GM19395 (cell line): Measurements from ENCODE around the gene MTOR.
"Not testable (repeated sequence)": the region's sequence is repeated elsewhere in the genome, so short reads cannot be mapped to it uniquely, and the experiment has no call there.

Experiments used
- ATAC-seq: cut with Tn5 transposase; IDR thresholded peaks from one replicate; pipeline ENCODE4 v1.9.1; 2021; ENCODE audit warnings: mild to moderate bottlenecking, moderate library complexity; ENCODE audit not compliant: unreplicated experiment

MTOR gene

DNA sequence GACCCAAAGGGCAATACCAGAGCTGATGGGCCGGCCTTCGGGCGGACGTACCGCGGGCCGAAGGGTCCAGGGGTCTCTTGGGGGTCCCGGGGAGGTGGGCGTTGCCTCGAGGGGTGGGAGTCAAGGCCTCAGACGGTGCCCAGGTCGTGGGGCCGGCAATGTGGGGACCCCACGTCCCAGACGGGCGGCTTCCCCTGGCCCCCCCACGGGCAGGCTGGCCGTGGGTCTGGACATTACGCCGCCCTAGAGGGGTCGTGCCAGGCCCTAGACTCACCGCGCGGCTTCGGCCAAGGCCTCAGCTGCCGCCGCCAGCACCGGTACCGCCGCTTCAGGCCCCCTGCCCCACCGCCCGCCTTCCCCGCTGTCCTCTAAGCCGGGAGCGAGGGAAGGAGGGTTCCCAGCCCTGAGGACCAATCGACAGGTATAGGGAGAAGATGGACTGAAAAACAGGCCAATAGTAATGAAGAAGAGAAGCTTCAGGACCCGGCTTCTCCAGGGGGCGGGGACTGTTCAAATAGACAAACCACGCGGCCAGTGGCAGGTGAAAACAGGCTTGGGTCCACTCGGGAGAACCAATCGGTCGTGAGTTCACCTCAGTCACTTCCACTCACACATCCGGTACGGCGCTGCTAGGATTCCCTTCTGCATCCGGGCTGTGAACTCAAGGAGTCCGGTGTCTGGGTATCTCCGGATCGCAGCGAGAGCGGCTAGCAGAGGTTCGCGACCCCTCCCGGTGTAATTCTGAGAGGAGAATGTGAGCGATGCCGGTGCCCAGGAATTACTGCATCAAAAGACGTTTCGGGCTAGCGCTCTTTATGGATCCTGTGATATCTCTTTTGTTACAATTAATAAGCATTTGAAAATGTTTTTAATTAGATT lies at the start of gene MTOR:
TSS of gene MTOR (minus strand) at position 381 of the 879 bp plus-strand sequence. CDS start 3,142 bp downstream, outside the sequence.
- peak; percentile 98 for ATAC-seq

DNA sequence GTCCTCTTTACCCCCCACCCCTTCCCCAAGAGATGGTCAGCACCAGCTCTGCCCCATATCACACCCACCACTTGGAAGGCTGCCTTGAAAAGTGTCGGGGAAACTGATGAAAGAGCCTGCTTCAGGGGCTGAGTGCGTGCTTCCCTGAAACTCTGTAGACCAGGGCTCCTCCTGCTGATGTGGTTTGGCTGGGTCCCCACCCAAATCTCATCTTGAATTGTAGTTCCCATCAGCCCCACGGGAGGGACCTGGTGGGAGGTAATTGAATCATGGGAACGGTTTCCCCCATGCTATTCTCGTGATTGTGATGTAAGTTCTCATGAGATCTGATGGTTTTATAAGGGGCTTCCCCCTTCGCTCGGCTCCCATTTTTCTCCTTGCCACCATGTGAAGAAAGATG lies 47.0 kb upstream of the MTOR start:
- ATAC-seq: no peak

DNA sequence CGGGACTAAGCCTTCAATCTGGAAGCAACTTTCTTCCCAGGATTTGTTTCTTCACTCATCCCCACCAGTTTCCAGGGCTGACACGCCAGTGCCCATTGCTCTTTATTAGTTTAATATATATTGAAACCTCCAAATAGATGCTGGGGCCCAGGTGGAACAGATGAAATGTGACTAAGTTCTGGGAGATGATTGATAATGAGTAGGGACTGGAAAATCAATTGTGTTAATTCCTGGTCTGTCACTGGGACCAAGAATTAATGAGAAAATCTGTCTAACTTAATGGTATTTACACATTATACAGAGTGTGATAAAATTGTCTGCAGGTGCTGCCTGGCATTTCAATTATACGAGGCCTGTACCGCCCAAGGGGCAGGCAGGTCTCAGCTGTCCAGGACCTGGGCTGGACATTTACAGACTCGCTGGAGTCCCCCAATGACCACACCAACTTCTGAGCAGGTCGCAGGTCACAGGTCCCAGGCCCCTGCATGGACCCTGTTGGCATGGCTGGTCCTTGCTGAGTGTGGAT lies 46.4 kb upstream of the MTOR start:
- no peak for ATAC-seq

DNA sequence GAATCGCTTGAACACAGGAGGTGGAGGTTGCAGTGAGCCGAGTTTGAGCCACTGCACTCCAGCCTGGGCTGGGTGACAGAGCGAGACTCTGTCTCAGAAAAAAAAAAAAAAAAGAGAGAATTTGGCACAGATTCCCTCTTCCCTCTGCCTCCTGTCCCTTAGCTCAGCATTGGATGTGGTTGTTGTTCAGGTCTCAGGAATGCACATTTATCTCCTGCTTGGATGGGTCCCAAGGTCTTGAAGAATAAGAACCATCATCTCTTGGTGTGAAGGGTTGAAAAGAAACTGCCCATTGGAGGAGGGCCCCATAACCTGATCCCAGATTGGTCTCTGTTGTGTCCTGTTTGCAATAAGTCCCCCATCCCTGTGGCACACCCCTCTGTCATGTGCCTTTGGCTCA lies 45.5 kb upstream of the MTOR start:
- ATAC-seq: no peak

DNA sequence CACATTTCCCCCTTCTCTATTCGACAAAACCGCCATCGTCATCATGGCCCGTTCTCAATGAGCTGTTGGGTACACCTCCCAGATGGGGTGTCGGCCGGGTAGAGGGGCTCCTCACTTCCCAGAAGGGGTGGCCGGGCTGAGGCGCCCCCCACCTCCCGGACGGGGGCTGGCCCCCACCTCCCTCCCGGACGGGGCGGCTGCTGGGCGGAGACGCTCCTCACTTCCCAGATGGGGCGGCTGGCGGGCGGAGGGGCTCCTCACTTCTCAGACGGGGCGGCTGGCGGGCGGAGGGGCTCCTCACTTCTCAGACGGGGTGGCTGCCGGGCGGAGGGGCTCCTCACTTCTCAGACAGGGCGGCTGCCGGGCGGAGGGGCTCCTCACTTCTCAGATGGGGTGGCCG lies 43.2 kb upstream of the MTOR start:
- not testable (repeated sequence) for ATAC-seq

DNA sequence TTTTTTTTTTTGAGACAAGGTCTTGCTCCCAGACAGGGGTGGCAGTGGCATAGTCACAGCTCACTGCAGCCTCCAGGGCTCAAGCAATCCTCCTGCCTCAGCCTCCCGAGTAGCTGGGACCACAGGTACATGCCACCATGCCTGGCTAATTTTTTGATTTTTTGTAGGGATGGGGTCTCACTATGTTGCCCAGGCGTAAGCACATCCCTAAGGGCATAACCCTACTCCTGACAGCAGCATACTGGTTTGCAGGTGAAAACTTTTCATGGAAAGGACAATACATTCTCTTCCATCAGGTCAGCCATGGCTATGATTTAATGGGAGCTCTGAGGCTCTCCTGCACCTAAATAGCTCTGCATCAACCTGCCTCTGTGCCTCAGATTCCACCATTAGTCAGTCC lies 40.0 kb upstream of the MTOR start:
- ATAC-seq: no peak

DNA sequence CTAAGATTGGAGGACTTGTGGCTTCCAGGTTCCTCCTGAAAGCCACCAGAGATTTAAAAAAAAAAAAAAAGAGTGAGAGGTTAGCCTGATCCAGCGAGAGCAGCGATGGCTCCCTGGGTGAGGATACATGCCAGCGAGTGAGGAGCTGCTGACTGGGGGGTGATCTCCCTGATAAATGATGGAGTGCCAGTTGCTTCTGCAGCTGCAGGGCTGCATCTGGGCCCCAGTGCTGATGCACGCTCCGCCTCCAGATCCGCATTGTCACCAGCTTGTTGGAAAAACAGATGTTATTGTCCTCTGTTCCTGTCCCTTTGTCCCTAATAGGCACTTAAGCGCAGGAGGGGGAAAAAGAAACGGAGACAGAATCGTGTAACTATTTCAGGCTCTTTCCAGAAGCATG lies 39.2 kb upstream of the MTOR start:
- ATAC-seq: no peak

DNA sequence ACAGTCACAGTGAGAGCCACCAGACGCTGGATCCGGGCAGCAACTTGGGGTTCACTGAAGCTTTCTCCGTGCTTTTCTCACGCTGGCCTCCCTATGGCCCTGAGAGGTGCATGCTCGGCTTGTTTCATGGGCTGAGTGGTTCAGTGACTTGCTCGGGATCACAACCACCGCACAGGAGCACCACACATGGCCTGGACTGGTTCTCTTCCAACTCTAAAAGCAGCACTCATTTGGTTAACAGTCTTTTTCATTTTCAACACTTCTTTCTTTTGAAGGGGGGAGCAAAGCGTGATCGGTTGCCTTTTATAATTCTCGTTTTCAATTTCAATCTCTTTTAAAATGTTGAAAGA lies 36.8 kb upstream of the MTOR start:
- ATAC-seq: no peak

DNA sequence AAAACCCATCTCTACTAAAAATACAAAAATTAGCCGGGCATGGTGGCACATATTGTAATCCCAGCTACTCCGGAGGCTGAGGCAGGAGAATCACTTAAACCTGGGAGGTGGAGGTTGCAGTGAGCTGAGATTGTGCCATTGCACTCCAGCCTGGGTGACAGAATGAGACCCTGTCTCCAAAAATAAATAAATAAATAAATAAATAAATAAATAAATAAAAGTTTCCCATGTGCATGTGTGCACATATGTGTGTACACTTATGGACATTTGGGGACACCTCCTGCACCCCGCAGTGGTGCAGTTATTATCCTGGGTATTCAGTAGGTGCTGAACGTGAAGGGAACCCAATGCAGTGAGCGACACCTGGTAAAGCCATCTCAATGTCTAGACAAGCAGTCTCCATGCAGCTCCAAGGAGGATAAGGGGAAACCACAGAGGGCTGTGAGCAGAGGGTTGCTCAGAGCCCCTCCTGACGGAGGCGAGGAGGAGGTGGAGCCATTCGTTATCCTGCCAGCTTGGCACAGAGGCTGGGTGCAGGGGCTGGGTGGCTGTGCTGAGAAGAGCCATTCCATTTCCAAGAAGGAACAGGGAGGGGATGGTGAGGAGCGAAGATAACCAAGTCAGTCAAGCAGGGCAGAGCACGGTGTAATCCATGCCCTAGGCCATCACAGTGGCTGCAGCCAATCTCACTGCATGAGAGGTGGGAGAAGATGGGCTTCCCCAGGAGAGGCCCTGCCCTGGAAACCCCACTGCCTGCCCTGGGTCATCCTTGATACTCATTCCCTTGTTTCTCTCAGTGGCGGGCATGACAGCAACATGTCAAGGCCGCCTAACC lies 36.3 kb upstream of the MTOR start:
- no peak for ATAC-seq

DNA sequence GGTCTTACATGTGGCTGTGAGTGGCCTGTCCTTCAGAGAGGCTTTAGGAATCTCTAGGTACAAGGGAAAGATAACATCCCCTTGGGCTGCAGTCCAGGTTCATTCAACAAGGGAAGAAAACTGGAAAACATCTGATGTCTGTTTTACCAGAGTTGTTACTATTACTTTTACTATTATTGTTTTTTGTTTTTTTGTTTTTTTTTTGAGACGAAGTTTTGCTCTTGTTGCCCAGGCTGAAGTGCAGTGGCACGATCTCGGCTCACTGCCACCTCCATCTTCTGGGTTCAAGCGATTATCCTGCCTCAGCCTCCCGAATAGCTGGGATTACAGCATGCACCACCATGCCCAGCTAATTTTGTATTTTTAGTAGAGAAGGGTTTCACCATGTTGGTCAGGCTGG lies 35.4 kb upstream of the MTOR start:
- not testable (repeated sequence) for ATAC-seq

DNA sequence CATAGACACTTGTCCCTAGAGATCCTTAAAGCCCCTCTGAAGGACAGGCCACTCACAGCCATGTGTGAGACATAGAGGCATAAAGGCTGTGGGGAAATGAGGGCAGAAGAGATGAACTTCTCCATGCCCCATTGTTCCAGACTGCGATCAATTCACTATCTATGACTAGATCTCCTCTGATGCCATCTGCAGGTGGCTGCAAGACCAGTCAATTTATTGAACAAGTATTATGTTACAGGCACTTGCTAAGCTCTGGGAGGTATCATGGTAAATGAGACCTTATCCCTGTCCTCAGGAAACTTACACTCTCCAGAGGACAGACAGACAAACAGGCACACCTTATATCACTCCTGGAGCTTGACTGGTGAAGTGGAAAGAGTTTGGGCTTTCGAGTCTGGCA lies 33.6 kb upstream of the MTOR start:
- no peak for ATAC-seq

DNA sequence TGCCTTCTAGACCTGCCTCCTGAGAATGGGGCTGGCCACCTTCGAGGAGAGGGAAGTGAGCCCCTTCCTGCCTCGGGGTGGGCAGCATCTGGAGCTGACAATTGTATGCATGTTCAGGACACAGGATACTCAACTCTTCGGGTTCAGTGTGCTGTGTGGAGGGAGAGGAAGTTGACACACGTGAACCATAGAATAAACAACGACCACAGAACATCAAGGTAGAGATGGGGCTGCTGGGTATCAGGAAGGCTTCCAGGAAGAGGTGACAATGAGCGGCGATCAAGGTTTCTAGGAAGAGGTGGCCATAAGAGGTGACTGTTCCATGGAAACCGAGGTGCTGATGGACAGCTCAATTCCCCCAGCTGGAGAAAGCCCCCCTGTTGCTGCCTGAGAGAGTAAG lies 32.6 kb upstream of the MTOR start:
- ATAC-seq: no peak

DNA sequence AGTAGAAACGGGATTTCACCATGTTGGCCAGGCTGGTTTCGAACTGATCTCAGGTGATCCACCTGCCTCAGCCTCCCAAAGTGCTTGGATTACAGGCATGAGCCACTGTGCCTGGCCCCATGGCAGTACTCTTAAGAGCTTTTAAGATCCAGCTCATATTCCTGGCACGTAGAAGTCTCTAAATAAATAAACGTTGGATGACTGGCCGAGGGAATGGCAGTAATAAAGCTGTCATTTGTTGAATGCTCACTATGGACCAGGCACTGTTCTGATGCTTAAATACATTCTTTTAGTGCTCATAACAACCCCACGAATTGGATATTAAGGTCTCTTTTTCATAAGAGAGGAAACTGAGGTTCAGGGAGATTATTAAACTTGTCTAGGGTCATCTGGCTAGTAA lies 31.5 kb upstream of the MTOR start:
- ATAC-seq: no peak

DNA sequence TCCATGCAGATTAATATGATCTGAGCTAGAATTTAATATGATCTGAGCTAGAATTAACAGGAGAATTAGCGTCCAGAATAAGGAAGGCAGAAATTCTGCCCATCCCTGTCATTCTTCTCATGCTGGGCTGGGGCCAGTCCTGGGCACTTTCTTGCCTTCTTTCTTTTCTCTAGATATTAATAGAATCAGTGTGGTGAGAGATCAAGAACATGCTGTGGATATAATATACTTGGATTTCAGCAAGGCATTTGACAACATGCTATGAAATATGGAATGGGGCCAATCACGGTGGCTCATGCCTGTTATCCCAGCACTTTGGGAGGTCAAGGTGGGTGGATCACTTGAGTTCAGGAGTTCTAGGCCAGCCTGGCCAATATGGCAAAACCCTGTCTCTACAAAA lies 28.7 kb upstream of the MTOR start:
- no peak for ATAC-seq

DNA sequence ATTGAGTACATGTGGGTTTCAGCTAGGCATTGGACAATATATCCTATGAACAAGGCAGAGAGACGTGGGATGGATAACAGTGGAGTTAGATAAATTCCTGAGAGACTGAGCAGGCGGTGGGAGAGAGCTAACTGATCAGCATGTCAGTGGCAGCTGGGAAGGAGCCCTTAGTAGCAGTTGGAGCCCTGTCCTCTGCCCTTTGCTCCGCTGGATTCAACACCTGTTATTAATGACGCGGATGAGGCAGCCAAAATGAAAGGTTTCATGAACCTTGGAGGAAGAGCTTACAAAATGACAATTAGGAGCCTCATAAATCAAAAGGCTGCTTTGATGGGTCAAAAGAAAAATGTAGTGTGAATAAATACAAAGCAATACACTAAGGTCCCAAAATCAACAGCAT lies 26.7 kb upstream of the MTOR start:
- ATAC-seq: no peak

DNA sequence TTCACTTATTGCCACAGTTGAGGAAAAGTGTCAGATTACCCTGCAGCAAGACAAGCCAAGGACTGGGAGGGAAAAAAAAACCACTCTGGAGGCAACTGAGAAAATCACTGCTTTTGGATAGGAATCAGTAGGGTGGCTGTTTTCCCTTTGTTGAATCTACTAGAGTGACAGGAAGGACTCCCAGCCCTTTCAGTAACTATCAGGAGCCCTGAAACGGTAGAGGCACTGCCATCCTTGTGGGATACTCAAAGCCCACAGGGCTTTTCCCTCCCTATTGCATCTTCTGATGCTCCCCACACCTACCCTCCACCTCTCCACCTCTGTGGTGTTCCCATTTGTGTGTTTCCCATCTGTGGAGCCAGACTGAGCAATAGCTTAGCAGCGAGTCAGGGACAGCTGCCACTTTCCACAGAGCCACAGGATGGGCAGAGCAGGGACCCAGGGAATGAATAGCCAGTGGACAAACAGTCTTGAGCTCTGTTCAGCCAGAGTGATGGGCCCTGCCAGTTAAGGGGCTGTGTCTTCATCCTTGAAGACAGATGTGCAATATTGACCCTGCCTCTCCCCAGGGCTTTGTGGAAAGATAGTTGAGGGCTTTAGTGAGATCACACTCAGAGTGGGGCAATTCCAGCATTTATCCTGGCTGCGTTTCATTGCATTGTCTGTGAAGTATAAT lies 24.5 kb upstream of the MTOR start:
- ATAC-seq: no peak

DNA sequence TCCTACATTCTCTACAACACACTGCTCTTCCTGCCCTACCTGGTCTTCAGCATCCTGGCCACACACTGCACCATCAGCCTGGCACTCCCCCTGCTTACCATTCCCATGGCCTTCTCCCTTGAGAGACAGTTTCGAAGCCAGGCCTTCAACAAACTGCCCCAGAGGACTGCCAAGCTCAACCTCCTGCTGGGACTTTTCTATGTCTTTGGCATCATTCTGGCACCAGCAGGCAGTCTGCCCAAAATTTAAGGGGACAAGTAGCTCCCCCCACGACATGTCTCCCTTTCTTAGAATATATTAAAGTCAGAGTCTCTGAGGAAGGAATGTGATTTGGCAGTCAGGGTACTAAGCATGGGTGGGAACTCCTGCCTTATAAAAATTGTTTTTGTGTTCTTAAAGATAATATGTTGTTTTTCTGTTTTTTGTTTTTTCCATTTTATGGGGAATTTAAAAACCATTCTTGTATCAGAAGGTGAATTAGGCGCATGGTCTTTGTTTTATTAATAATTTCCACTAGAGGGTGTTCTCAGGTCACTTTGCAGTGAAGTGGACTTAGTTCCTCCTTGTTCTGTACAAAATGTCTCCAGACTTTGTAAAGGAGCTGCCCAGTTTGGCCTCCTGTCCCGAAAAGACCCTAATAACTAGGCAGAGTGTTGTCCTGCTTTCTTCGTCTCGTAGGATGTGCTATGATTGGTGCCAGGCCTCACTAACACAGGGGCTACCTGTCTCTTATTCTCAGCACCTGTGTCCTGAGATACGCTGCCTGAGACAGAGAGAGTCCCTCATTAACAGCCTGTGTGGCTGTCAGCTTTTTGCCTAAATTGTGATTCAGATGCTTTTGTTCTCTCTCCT lies 23.8 kb upstream of the MTOR start:
- ATAC-seq: no peak

DNA sequence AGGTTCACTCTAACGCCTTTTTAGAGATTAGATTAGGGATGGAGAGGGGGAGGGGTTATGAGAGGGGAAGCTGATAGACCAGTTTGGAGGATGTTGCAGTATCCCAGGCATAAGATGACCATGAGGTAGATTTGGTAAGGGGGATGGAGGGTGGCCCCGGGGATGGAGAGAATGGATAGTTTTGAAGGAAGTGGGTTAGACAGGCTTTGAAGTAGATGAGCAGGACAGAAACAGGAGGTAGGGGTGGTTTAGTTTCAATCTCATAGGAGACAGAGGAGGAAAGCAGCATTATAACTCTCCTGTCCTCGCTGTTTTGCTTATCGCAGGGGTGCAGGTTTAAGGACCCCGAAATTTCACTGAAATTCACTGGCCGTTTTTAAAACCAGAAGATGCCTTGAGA lies 22.4 kb upstream of the MTOR start:
- no peak for ATAC-seq

DNA sequence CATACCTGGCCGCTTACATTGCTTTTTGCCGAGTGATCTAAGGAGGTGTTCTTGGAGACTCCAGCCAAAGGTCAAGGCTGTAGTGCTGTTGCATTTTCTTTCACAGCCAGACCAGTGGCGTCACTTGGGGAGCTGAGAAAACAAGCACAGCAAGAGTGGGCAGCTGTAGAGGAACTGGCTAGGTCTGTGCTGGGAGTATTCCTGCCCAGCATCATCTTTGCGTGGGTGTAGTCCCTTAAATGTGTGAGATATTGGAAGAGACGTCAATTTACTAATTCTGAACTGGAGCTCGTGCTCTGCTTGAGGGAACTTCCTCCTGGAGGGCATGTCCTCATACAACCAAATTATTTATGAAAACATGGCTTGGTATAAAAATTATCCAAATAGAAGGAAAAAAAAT lies 20.8 kb upstream of the MTOR start:
- ATAC-seq: no peak

DNA sequence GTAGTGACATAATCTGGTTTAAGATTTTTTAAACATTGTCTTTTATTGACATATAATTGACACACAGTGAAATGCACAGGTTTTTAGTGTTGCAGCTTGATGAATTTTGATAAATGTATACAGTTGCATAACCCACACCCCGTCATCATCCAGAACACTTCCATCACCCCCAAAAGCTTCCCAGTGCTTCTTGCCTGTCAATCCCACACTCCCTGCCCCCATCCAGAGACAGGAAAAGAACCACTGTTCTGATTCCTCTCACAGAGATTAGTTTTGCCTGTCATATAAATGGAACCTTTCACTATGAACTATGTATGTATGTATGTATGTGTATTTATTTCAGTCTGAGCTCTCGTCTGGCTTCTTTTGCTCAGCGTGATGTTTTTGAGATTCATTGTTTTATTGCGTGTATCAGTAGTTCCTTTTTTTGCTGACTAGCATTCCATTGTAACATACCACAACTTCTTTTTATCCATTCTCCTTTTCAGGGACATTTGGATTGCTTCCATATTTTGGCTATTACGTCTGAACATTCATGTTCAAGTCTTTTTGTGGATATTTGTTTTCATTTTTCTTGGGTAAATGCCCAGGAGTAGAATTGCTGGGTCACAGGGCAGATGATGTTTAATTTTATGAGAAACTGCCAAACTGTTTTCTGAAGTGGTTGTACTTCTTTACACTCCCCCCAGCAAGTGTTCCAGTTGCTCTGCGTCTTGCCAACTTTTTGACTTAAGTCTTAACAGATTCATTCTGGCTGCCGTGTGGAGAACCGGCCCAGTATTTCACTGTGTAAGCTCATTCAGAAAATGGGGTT lies 19.4 kb upstream of the MTOR start:
- no peak for ATAC-seq
